ENCODE measurements around the gene CERS6.

CERS6 gene

GRCh38 chr2:168748461-168748860, 292.4 kb downstream of the CERS6 start:
- H3K4me3 ChIP-seq (replicated peaks; ENCODE audit: low read depth, low read length) = no peak overlapping the region
- TF ChIP-seq, protein P1, sequence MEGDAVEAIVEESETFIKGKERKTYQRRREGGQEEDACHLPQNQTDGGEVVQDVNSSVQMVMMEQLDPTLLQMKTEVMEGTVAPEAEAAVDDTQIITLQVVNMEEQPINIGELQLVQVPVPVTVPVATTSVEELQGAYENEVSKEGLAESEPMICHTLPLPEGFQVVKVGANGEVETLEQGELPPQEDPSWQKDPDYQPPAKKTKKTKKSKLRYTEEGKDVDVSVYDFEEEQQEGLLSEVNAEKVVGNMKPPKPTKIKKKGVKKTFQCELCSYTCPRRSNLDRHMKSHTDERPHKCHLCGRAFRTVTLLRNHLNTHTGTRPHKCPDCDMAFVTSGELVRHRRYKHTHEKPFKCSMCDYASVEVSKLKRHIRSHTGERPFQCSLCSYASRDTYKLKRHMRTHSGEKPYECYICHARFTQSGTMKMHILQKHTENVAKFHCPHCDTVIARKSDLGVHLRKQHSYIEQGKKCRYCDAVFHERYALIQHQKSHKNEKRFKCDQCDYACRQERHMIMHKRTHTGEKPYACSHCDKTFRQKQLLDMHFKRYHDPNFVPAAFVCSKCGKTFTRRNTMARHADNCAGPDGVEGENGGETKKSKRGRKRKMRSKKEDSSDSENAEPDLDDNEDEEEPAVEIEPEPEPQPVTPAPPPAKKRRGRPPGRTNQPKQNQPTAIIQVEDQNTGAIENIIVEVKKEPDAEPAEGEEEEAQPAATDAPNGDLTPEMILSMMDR (IDR thresholded peaks at IDR 0.05; ENCODE audit: low read depth, low read length, missing control alignments) = no peak
- no peak for DNase-seq (ENCODE audit: extremely low read depth, low read depth)

GRCh38 chr2:168749297-168749696, 293.2 kb downstream of the CERS6 start:
- DNase-seq (ENCODE audit: extremely low read depth, low read depth) = no peak
- no peak overlapping the region for H3K4me3 ChIP-seq (replicated peaks; ENCODE audit: low read depth, low read length)
- TF ChIP-seq, protein P1 (IDR thresholded peaks at IDR 0.05; ENCODE audit: low read depth, low read length, missing control alignments) = no peak

GRCh38 chr2:168751104-168751740, 295.1 kb downstream of the CERS6 start:
- TF ChIP-seq, protein P1 (IDR thresholded peaks at IDR 0.05; ENCODE audit: low read depth, low read length, missing control alignments) = no peak
- H3K4me3 ChIP-seq (replicated peaks; ENCODE audit: low read depth, low read length) = no peak overlapping the region
- DNase-seq (ENCODE audit: extremely low read depth, low read depth) = no peak

DNA sequence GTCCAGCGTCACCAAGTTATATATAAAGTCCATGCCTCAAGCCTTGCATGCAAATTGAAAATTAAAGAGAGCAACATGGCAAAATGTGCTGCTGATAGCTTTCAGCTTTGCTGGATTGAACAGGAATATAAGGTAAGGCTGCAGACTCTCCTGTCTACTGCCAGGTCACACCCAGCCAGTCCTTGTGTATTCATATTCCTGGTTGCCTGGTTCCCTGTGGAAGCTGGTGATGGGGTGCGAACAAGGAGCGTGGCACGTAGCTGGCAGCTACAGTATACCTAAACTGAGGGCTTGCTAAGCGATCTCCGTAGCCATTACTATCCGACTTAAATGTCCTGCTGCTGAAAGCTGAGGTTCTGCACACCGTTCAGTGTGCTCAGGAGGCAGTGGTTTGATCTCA, 296.3 kb downstream of the CERS6 start:
- DNase-seq (ENCODE audit: extremely low read depth, low read depth) = no peak
- TF ChIP-seq, protein P1 (IDR thresholded peaks at IDR 0.05; ENCODE audit: low read depth, low read length, missing control alignments) = no peak
- no peak overlapping the region for H3K4me3 ChIP-seq (replicated peaks; ENCODE audit: low read depth, low read length)

- DNase-seq (ENCODE audit: extremely low read depth, low read depth) = no peak
- H3K4me3 ChIP-seq (replicated peaks; ENCODE audit: low read depth, low read length) = no peak overlapping the region
- TF ChIP-seq, protein P1 (IDR thresholded peaks at IDR 0.05; ENCODE audit: low read depth, low read length, missing control alignments) = no peak
Observed at GRCh38 chr2:168753765-168754329, 297.8 kb downstream of the CERS6 start.

- no peak for DNase-seq (ENCODE audit: extremely low read depth, low read depth)
- no peak overlapping the region for H3K4me3 ChIP-seq (replicated peaks; ENCODE audit: low read depth, low read length)
- TF ChIP-seq, protein P1 (IDR thresholded peaks at IDR 0.05; ENCODE audit: low read depth, low read length, missing control alignments) = no peak
Observed at GRCh38 chr2:168757223-168757622, 301.2 kb downstream of the CERS6 start.
